PFSK-1 (cell line): ENCODE measurements around the gene TANC2.

Source experiments
- POLR2AphosphoS5 ChIP-seq: IDR thresholded peaks from 2 replicates; pipeline ENCODE4 v1.6.1; 2012; ENCODE audit warnings: low read depth, mild to moderate bottlenecking, control low read depth, low read length, moderate library complexity
- SIN3A ChIP-seq: IDR thresholded peaks from 2 replicates; pipeline ENCODE4 v1.6.1; 2012; ENCODE audit warnings: mild to moderate bottlenecking, low read length, moderate library complexity, borderline replicate concordance; ENCODE audit not compliant: insufficient read depth
- TAF1 ChIP-seq: IDR thresholded peaks from 2 replicates; pipeline ENCODE4 v1.6.1; 2012; ENCODE audit warnings: low read length, control low read depth, borderline replicate concordance; ENCODE audit not compliant: insufficient read depth

DNA sequence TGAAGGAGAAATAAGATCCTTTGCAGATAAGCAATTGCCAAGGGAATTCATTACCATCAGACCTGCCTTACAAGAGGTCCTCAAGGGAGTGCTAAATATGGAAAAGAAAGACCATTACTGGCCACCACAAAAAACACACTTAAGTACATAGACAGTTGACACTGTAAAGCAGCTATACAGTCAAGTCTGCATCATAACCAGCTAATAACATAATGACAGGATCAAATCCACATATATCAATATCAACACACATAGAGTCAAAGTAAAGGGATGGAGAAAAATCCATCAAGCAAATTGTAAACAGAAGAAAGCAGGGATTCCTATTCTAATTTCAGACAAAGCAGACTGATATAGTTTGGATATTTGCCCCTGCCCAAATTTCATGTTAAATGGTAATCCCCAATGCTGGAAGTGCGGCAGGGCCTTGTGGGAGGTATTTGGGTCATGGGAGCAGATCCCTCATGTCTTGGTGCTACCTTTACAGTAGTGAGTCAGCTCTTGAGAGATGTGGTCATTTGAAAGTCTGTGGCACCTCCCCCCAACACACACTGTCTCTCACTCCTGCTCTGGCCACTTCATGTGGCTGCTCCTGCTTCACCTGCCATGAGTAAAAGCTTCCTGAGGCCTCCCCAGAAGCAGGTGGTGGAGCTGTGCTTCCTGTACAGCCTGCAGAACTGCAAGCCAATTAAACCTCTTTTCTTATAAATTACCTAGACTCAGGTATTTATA is 32.8 kb downstream of the TANC2 start:
- TF ChIP-seq POLR2AphosphoS5: no peak
- TF ChIP-seq TAF1: no peak
- TF ChIP-seq SIN3A: no peak
